Esophagus muscularis mucosa (tissue), 4 donors: ENCODE results near the gene TAOK2. TPM values are rescaled to one million over a fixed set of nuclear protein-coding genes. Genes with fewer than 3 reads are reported as not detected.

Experiments used
- DNase-seq: peaks from one replicate; pipeline ENCODE4 v3.0.0-alpha.2; 2017; ENCODE audit errors: extremely low spot score
- H3K27ac ChIP-seq, 4 donors: fragments of 200-600 bp; sonication (generic); replicated peaks in 1 of 4; 1 replicate in 3 of 4; 2 replicates in 1 of 4; pipeline ENCODE4 v1.5.1; 2016 to 2019; ENCODE audit warnings: mild to moderate bottlenecking in 1 of 4
- H3K27me3 ChIP-seq, 4 donors: fragments of 200-600 bp; sonication (generic); one replicate each; pipeline versions ENCODE4 v1.5.1 to v1.6.0; 2016 to 2019
- H3K36me3 ChIP-seq, 4 donors: fragments of 200-600 bp; sonication (generic); one replicate each; pipeline ENCODE4 v1.5.1; 2016 to 2019
- H3K4me1 ChIP-seq, 4 donors: fragments of 200-600 bp; sonication (generic); one replicate each; pipeline ENCODE4 v1.5.1; 2016 to 2019
- H3K4me3 ChIP-seq, 4 donors: fragments of 200-600 bp; sonication (generic); 1 replicate in 2 of 4; 2 replicates in 2 of 4; pipeline ENCODE4 v1.5.1; 2016 to 2019; ENCODE audit warnings: mild to moderate bottlenecking in 4 of 4, moderate library complexity in 1 of 4
- H3K9me3 ChIP-seq, 4 donors: fragments of 200-600 bp; sonication (generic); 1 replicate in 3 of 4; 2 replicates in 1 of 4; pipeline ENCODE4 v1.5.1; 2016 to 2019
- CTCF ChIP-seq, 3 experiments: fragments of 200-600 bp in 2 of 3; fragments of 450-650 bp in 1 of 3; sonication (generic) in 2 of 3; IDR thresholded peaks; one replicate each; pipeline ENCODE4 v1.5.1; 2017 to 2019; ENCODE audit warnings: antibody characterized with exemption in 3 of 3, mild to moderate bottlenecking in 2 of 3, moderate library complexity in 1 of 3
- EP300 ChIP-seq: sonication (generic); formaldehyde crosslinking; IDR thresholded peaks from one replicate; pipeline ENCODE4 v1.6.1; 2017; ENCODE audit warnings: antibody characterized with exemption
- POLR2A ChIP-seq: fragments of 450-650 bp; IDR thresholded peaks from one replicate; pipeline ENCODE4 v1.6.1; 2017; ENCODE audit warnings: antibody characterized with exemption, moderate library complexity, mild to moderate bottlenecking, low read depth
- POLR2AphosphoS5 ChIP-seq, 2 donors: sonication (generic); formaldehyde crosslinking; IDR thresholded peaks; one replicate each; pipeline ENCODE4 v1.6.1; 2017; ENCODE audit warnings: antibody characterized with exemption in 2 of 2
- WGBS: methylation state at CpG from one replicate; pipeline ENCODE4 v1.1.5; 2018; 5-methylcytosine and 5-hydroxymethylcytosine counted together
- intact Hi-C: fragments of 100-400 bp; cut with DNase I; formaldehyde crosslinking; loops from one replicate; pipeline ENCODE4 v1.15.1; 2023
- total RNA-seq, 4 donors: library from RNA; depleted of rRNA; stranded (reverse); fragments of >200 nt; gene quantifications; one replicate each; pipeline versions ENCODE4 v1.1.0 to v1.2.1, GENCODE V29; 2016

TAOK2 gene
- total RNA-seq, 4 donors from 2014 or later = 40.9 to 63.6 (median 51.4) TPM

DNA sequence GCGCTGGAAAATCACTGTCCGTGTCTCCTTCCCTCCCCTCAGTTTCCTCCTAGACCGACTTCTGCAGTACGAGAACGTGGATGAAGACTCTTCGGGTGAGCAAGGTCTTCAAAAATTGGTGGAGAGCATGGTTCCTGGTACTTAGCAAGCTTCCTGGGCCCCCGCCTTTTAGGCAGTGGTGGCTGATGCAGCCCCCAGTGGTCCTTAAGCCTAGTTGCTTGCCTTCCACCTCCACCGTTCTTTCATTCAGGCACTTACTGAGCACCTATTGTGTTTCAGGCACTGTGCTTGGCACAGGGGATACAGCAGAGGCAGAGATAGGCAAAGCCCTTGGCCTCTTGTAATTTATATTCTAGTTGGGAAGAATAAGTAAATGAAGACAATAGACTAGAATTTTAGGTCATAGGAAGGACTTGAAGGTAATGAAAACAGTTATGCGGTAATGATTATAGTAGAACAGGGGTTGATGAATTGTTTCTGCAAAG, 23.1 kb downstream of the TAOK2 start:
- intact Hi-C loops = loop anchor here (1.0 to 10.0 kb wide), 2 partner anchors 23 to 202 kb away; partner anchors contain the start of gene KIF22
- no peaks in the 10 kb centered on the region for H3K9me3 ChIP-seq
- TF ChIP-seq POLR2AphosphoS5 (IDR thresholded peaks at IDR 0.05) (no peak), CTCF (IDR thresholded peaks at IDR 0.05) (no peak), EP300 (no peak), POLR2A (no peak)
- H3K4me1 ChIP-seq = peaks cover 24 to 33% (median 27%) of the 10 kb centered on the region in 4 donors
- peak overlapping the region; percentile 83 to 91 (median 87) for H3K4me3 ChIP-seq
- 23% methylated on average over 5 of the region's 9 CpGs for WGBS
- no peak for DNase-seq
- peaks cover 0 to 66% (median 50%) of the 10 kb centered on the region in 4 donors for H3K36me3 ChIP-seq
- H3K27me3 ChIP-seq = no peaks in the 10 kb centered on the region
- peak overlapping the region in 3 of 4 donors; percentile 96 to 99 (median 96) for H3K27ac ChIP-seq

GRCh38 chr16:29999605-30000004, 25.9 kb downstream of the TAOK2 start:
- H3K27ac ChIP-seq = no peak overlapping the region
- H3K4me3 ChIP-seq = no peak overlapping the region
- TF ChIP-seq POLR2A = no peak
- no peak for TF ChIP-seq CTCF (IDR thresholded peaks at IDR 0.05)
- TF ChIP-seq EP300 = no peak
- TF ChIP-seq POLR2AphosphoS5 (IDR thresholded peaks at IDR 0.05) = no peak
- no peaks in the 10 kb centered on the region for H3K9me3 ChIP-seq
- DNase-seq = no peak
- intact Hi-C loops = loop anchor here (10.0 kb wide), 2 partner anchors 135 to 205 kb away; partner anchors contain the start of genes CDIPT and KIF22
- H3K36me3 ChIP-seq = peaks cover 0 to 64% (median 43%) of the 10 kb centered on the region in 4 donors
- H3K27me3 ChIP-seq = no peaks in the 10 kb centered on the region
- 85% methylated on average over 6 of the region's 6 CpGs for WGBS
- H3K4me1 ChIP-seq = peaks cover 14 to 24% (median 17%) of the 10 kb centered on the region in 4 donors

- TF ChIP-seq CTCF (IDR thresholded peaks at IDR 0.05) (no peak), EP300 (no peak)
- DNase-seq = no peak
- peaks cover 0 to 64% (median 45%) of the 10 kb centered on the region in 4 donors for H3K36me3 ChIP-seq
- H3K4me1 ChIP-seq = peaks cover 9 to 28% (median 22%) of the 10 kb centered on the region in 4 donors
- no peaks in the 10 kb centered on the region for H3K27me3 ChIP-seq
- H3K9me3 ChIP-seq = no peaks in the 10 kb centered on the region
- no peak overlapping the region for H3K27ac ChIP-seq
- no peak overlapping the region for H3K4me3 ChIP-seq
- intact Hi-C loops = loop anchor here (10.0 kb wide), 1 partner anchor 136 kb away; the partner anchor contains the start of gene CDIPT
- WGBS = 79% methylated on average over 24 of the region's 33 CpGs
Measured at GRCh38 chr16:30000735-30001631, 27.3 kb downstream of the TAOK2 start.

GRCh38 chr16:30002614-30003346, 29.1 kb downstream of the TAOK2 start:
- TF ChIP-seq EP300 = no peak
- TF ChIP-seq POLR2A = no peak
- no peak for TF ChIP-seq POLR2AphosphoS5 (IDR thresholded peaks at IDR 0.05)
- TF ChIP-seq CTCF (IDR thresholded peaks at IDR 0.05) = no peak
- Histone ChIP-seq H3K36me3 (peaks cover 0 to 60% (median 44%) of the 10 kb centered on the region in 4 donors), H3K4me3 (no peak overlapping the region), H3K27me3 (peaks cover 0 to 8% (median 2%) of the 10 kb centered on the region in 4 donors), H3K4me1 (peaks cover 2 to 13% (median 11%) of the 10 kb centered on the region in 4 donors), H3K9me3 (no peaks in the 10 kb centered on the region), H3K27ac (no peak overlapping the region)
- WGBS = 83% methylated on average over 17 of the region's 19 CpGs
- no peak for DNase-seq
- intact Hi-C loops = loop anchor here (10.0 kb wide), 1 partner anchor 138 kb away; the partner anchor contains the start of gene CDIPT
